KOPT-K1 (cell line): ENCODE data around the gene VEGFA.

Source experiments
- H3K27ac ChIP-seq: fragments of 200-600 bp; sonication (generic); 2 replicates; pipeline ENCODE4 v1.5.1; 2016; ENCODE audit warnings: antibody characterized with exemption, mild to moderate bottlenecking, low read depth, low read length; ENCODE audit not compliant: poor library complexity, severe bottlenecking
- H3K36me3 ChIP-seq: fragments of 200-600 bp; sonication (generic); 2 replicates; pipeline ENCODE4 v1.5.1; 2017; ENCODE audit warnings: antibody characterized with exemption, mild to moderate bottlenecking, low read length, moderate library complexity; ENCODE audit not compliant: insufficient read depth
- H3K9me3 ChIP-seq: fragments of 200-600 bp; sonication (generic); 2 replicates; pipeline ENCODE4 v1.5.1; 2017; ENCODE audit warnings: antibody characterized with exemption, low read length, mild to moderate bottlenecking; ENCODE audit not compliant: insufficient read depth, poor library complexity, severe bottlenecking

The VEGFA gene

DNA sequence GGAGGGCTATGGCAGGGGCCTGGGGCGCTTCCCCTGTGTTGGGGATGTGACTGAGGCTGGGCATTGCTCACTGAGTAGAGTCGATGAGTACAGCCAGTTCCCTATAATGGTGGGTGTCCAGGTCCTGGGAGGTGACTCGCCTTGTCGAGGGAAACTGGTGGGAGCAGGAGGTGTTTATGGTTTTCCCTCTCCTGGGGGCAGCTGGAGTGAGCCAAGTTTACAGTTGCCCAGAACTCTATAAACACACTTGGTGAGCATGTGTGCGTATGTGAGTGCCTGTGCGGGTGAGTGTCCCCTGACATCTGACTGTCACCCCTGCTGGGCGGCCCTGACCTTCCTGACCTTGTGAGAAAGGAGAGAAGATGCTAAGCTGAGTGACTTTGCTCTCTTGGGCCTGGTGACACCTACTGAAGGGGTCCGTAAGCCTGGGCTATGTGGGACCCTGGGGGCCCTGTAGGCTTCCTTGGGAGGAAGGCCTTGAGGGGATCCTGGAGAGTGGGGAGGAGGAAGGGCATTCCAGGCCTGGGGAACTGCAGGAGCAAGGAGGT, 65.9 kb downstream of the VEGFA start:
- no peaks in the 10 kb centered on the region for H3K36me3 ChIP-seq
- H3K27ac ChIP-seq, result no peak overlapping the region
- H3K9me3 ChIP-seq, result no peaks in the 10 kb centered on the region
